WI38 (cell line): ENCODE results near the gene EXOC1L.

Source experiments
- H3K4me3 ChIP-seq: 2 replicates; pipeline ENCODE4 v1.5.1; 2011; ENCODE audit warnings: low read depth, mild to moderate bottlenecking, control low read depth, low read length
- TF ChIP-seq, protein P1 (sequence below): IDR thresholded peaks from 2 replicates; pipeline ENCODE4 v1.5.1; 2012; ENCODE audit warnings: low read depth, mild to moderate bottlenecking, control low read depth, low read length

EXOC1L gene

DNA sequence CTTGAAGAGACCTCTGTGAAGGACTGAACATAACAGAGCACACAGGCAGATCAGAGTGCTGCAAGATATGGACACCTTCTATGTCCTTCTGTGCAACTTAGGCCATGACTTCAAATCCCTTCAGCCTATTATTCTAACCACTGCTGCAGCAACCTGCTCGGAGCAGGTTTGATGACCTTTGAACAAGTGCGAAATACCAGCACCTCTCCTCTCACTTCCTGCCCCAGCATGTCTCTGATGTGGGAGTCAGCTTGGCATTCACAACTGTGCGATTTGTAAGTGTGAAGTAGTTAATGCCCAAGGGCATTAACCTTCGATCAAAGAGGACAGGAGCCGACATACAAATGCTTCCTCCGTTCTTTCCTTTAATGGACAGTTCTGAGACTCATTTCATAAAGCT lies 32.3 kb downstream of the EXOC1L start:
- TF ChIP-seq, protein P1, sequence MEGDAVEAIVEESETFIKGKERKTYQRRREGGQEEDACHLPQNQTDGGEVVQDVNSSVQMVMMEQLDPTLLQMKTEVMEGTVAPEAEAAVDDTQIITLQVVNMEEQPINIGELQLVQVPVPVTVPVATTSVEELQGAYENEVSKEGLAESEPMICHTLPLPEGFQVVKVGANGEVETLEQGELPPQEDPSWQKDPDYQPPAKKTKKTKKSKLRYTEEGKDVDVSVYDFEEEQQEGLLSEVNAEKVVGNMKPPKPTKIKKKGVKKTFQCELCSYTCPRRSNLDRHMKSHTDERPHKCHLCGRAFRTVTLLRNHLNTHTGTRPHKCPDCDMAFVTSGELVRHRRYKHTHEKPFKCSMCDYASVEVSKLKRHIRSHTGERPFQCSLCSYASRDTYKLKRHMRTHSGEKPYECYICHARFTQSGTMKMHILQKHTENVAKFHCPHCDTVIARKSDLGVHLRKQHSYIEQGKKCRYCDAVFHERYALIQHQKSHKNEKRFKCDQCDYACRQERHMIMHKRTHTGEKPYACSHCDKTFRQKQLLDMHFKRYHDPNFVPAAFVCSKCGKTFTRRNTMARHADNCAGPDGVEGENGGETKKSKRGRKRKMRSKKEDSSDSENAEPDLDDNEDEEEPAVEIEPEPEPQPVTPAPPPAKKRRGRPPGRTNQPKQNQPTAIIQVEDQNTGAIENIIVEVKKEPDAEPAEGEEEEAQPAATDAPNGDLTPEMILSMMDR = no peak
- no peak overlapping the region for H3K4me3 ChIP-seq

DNA sequence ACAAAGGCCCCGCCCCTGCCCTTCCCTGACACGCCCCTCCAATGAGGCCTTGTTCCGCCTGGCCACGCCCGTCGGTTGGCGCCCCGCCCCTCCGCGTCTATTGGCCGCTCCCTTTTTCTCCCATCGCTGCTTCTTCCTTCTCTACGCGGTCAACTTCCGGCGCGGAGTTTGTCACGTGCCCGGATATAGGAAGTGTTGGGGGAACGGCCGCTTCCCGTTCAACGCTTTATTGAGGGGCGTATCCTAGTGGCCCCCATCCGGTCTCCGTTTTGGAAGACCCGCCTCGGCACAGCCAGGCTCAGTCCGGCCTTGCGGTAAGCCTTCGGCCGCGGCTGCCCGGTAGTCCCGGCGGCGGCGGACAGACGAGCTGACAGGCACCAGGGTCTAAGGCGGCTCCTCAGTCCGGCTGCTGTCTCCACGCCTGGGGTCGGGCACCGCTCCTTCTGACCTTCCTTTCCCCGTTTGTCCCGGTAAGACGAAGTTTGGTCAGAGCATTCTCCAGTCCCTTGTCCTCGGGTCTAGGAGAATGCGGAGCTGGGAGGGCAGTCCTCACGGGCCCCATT lies 34.0 kb downstream of the EXOC1L start, which contains the start of gene EXOC1:
Gene EXOC1 (plus strand): TSS at position 165 of the 563 bp plus-strand sequence. CDS start 4,676 bp downstream, outside the sequence.
- H3K4me3 ChIP-seq = peak within 1 kb of the TSS; percentile 91
- TF ChIP-seq, protein P1 = no peak

DNA sequence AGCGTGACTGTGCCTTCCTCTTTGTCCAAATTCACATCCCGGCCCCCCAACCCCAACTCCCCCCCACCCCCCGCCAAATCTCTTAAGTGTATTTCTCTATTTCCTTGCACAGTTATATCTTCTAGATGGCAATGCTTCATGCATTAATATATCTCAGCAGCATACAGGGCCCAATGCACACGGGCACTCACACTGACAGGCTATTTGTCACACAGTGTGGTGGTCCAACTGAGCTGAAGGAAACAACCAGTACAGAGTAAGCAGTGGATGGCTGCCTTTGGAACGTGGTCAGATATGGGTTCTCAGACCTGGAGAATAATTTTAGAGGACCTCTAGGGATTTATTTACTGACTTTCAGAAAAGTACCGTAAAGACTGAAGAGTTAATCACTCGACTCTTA lies 34.5 kb downstream of the EXOC1L start:
- H3K4me3 ChIP-seq = peak overlapping the region; percentile 91
- TF ChIP-seq, protein P1 = no peak

DNA sequence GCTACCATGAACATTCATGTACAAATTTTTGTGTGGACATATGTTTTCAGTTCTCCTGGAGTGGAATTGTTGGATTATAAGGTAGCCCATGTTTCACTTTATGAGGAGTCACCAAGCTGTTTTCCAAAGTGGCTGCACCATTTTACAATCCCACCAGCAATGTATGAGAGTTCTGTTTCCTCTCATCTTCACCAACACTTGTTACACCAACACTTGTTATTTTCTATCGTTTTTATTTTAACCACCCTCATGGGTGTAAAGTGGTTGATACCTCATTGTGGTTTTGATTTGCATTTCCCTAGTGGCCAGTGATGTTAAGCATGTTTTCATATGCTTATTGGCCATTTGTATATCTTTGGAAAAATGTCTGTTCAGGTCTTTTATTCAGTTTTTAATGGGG lies 38.0 kb downstream of the EXOC1L start:
- TF ChIP-seq, protein P1 = no peak
- no peak overlapping the region for H3K4me3 ChIP-seq

DNA sequence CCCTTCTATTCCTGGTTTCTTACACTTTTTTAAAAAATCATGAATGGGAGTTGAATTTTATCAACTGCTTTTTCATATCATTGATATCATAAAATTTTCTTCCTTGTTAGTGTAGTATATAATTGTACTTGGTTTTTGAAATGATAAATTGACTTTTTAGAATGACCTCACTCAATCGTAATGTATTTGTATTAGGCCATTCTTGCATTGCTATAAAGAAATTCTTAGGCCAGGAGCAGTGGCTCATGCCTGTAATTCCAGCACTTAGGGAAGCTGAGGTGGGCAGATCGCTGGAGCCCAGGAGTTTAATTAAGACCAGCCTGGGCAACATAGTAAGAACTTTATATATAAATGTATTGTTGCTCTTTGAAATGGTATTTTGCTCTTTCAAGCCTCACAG lies 40.1 kb downstream of the EXOC1L start:
- TF ChIP-seq, protein P1 = no peak
- no peak overlapping the region for H3K4me3 ChIP-seq

DNA sequence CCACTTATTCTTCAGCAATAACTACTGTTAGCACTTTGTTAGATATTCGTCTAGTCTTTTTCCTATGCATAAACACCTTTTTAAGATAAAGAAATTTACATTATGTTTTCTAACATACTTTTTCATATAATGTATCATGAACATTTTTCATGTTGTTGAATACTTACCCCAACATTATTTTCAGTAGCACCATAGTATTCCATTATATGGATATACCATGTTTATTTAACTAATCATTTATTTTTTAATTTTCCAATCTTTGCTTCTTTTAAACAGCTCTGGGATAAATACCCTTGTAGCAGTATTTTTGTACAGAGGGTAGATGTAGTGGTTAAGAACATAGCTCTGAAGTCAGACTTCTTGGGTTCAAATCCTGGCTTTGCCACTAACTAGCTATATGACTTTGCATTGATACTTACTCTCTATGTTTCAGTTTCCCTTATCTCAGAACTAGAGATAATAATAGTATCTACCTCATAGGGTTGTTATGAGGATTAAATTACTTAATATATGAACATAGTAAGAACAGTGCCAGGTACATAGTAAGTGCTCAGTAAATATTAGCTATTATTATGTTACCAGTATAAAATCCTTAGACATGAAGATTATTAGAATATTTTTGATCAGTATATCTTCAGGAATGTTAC lies 45.1 kb downstream of the EXOC1L start:
- TF ChIP-seq, protein P1 = no peak
- no peak overlapping the region for H3K4me3 ChIP-seq

DNA sequence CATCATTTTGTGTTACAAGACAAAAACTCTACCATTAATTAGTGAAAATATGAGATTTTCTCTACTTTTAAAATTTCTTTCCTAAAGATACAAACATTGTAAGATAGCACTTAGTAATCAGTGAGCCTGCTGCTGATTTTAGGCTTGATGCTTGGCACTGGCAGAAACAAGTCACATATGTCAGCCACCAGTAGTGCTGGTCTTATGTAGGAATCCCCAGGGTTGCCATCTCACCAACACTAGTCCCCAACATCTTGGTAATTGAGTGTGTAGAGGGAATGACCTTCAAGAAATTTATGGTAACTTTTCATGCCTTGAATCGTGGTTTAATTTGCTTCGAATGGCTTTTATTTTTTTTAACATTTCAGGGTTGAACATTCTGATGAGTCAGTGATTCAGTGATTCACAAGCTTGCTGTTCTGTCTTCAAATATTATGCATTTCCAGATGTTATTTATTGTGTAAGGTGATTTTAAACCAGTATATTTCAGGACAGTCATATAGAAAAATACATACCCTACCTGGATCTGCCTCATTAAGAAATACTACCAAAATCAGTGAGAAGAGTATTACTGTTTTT lies 45.7 kb downstream of the EXOC1L start:
- H3K4me3 ChIP-seq = no peak overlapping the region
- TF ChIP-seq, protein P1 = no peak
